NCI-H82 treated with DMSO at 0.1 percent for 48 hours (cell line): ENCODE results near the gene CDK5RAP2.

ENCODE experiments used
- DNase-seq: peaks from one replicate; lab custom pipeline; 2025; ENCODE audit not compliant: unreplicated experiment; lab: John Stamatoyannopoulos, UW

The CDK5RAP2 gene

DNA sequence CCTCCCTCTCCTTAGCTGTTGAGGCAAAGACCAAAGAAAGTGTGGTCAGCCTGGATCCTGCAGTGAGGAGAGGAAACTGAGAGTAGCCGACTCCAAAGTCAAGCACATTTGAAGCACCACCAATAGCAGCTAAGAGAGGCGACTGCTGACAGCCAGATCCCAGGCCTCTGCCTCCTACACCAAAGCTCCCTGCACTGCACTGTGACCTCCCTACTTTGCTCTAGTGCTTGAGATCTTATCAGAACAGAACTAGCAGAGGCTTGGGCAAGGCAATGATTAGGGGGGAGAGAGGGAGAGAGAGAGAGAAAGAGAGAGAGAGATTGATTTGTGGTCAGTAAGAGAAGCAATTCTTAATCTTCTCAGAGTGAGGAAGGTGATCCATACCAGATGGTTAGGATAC is 216.3 kb downstream of the CDK5RAP2 start:
- DNase-seq = no peak

DNA sequence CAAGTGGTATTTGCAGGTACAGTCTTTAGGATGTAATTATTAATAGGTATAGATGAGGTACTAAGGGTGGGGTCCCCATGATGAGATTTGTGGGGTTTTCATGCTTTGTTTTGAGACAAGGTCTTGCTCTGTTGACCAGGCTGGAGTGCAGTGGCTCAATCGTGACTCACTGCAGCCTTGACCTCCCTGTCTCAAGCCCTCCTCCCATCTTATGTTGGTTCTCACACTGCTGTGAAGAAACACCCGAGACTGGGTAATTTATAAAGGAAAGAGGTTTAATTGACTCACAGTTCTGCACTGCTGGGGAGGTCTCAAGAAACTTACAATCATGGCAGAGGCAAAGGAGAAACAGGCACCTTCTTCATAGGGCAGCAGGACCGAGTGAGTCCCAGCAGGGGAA is 217.5 kb downstream of the CDK5RAP2 start:
- DNase-seq = no peak

DNA sequence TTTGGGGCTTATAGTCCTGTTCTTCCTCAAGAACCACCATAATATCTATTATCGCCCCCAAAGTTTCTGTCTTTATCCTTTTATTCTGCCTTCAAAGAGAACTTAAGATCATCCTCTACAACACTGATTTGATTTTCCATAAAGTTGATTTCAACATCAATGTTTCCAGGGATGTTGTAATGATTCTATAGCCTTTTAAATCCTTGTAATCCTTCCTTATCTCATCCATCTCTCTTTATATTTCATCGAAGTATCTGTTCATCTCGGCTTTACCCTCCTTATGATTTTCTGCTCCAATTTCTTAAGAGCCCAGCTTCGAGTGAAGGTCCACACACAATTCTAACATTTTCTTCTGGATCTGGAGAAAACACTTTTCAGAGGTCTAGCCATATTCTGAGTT is 218.4 kb downstream of the CDK5RAP2 start:
- DNase-seq = no peak

DNA sequence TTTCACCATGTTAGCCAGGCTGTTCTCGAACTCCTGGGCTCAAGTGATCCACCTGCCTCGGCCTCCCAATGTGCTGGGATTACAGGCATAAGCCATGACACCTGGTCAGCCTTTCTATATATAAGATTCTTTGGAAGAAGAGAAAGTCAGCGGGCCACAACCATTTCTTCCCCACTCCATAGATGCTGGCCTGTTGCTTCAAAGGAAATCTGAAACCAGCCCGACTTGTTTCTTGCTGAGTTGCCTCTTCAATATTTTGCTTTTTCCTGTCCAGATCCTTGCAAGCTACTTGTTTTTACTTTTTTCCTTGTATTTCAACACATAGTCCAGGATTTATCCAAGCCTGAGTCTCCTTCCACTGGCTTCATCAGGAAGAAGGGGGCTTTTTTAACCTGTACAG is 219.5 kb downstream of the CDK5RAP2 start:
- no peak for DNase-seq

DNA sequence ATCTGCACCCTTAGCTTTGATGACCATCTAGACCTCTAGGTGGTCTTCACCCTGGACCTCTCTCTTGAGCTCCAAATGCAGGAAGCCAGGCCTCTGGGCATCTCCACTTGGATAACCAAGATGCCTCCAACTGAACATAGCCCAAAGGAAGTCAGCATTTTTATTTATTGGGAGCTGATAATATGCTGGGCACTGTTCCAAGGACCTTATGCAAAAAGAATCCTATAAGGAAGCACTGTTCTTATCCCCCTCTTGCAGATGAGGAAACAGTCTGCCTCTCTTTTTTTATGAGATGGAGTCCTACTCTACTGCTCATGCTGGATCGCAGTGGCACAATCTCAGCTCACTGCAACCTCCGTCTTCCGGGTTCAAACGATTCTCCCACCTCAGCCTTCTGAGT is 219.9 kb downstream of the CDK5RAP2 start:
- no peak for DNase-seq

DNA sequence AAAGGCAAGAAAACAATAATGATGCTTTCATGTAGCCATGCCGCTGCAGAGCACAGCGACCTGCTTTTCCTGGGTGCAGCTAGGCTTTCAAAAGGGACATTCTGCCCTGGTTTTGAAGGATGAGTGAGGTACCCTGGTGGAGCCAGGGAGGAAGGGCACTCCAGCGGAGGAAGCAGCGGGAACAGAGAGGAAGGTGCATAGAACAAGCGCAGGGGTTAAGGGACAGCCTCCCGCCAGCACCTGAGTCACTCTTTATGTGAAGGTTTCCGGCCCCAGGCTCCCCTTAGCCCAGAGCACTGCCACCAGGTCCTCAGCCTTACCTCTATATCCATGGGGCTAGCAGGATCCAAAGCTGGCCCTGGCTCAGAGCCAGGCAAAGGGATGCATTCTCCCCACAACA is 221.1 kb downstream of the CDK5RAP2 start:
- no peak for DNase-seq

DNA sequence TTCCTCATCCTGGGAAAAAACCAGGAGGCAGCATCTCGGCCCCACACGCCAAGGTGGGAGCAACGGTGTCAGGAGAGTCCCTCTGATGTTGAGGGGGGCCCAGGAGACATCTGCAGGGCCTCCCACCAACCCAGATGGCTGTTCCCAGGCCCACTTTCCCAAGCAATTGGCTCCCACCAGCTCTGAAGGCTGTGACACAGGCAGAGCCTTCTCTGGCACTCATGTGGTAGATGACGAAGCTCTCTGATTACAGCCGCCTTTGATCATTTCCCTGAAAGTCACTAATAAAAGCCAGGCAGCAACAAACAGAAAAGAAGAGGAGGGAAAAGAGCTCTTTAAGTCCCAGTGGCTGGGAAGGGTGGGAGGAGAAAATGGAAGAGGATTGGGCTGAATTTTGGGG is 226.5 kb downstream of the CDK5RAP2 start:
- no peak for DNase-seq

DNA sequence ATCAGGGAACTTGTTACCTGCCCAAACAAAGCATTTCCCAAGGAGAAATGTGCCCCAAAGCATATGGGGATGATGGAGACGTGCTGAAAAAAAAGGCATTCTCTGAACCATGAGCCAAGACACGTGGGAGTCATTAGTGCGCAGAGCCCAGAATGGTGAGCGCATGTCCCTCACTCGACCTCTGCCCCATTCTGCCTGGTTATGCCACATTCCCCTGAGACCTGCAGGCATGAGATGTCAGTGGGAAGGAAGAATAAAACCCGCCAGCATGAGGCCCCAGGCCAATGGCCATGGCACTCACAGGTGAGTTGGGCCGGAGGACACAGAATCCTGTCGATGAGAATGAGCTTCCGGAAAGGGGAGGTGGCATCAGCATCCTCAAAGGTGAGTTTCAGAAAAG is 228.9 kb downstream of the CDK5RAP2 start:
- DNase-seq = no peak

DNA sequence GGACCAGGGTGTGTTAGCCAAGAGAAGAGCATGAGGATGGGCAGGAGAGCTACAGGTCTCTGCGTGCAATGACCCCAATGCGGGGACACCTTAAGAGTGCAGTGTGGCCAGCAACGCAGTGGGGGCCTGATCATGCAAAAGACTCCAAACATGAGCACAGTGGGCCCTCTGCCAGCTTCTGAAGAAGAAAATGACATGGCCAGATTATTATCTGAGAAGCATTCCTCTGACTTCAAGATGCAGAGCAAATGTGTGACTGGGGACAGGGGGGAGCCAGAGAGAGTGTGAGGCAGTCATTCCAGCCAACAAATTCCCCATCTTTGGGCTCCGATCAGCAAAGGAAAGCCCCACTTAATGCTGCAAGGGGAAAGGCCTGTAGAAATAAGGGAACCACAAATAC is 229.4 kb downstream of the CDK5RAP2 start:
- no peak for DNase-seq

DNA sequence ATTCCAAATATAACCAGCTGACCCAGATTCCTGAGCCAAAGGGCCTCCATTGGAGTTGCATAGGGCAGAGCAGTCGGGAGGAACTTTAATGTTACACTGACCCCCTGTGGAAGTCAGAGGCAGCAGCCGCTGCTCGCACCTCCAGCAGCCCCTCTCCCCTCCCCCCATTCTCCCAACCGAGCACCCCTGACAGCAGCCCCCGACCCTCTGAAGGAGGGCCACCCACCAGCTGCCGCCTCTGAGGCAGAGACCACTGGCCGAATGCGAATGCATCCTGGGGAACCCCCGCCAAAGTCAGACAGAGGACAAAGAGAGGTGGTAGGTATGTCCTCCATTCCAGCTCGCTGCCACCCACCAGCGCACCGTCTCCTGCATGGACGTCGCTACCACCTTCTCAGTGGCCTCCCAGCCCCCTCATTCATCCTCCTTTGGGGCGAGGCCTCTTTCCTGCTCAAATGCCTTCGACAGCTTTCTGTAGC is 231.0 kb downstream of the CDK5RAP2 start:
- peak; percentile 9 for DNase-seq

DNA sequence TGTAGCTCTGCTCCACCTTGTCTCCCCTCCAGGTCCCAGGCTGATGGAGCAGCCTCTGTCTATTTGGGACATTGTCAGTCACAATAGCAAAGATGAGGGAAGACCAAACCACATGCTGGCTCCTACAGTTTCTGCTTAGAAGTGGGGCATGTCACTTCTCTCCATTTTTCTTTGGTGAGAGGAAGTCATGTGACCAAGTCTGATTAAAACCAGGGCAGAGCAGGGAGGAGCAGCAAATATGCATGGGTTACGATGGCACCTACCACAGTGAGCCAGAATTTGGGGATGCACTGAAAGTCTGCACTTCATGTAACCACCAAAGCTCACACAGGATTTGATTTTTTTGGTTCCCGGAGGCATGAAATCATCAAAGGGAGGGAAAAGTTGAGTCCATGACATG is 234.6 kb downstream of the CDK5RAP2 start:
- DNase-seq = no peak

DNA sequence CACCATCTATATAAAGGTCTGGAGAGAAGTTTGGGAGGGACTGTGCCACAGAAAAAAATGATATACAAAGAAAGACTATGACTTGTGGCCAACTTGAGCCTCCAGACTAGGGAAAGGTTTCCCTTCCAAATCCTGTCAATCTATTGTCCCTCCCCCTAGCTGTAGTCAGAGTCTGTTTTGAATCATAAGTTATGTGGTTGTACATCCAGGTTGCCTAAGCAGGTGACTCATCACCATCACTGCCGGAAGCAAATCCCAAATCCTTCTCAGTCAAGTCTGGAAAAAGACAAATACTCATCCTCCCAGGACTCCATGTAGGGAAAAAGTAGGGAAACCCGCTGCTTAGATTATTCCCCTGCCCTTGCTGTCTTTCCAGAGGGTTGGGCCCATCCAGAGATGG is 235.7 kb downstream of the CDK5RAP2 start:
- DNase-seq = no peak

DNA sequence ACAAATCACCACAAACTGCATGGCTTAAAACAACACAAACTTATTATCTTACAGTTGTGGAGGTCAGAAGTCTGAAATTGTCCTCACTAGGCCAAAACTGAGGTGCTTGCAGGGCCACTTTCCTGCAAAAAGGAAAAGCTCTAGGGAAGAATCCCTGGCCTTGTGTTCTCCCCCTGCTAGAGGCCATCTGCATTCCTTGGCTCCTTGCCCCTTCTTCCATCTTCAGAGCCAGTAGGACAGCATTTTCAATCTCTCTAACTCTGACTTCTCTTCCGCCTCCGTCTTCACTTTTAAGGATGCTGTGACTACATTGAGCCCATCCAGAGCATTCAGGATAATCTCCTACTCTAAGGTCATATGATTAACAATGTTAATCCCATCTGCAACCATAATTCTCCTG is 236.6 kb downstream of the CDK5RAP2 start:
- no peak for DNase-seq
